Hematopoietic multipotent progenitor cell treated with erythropoietin and hydrocortisone succinate and interleukin-3 and kit ligand, for 8 days (in vitro differentiated cells): ENCODE results near the gene SACM1L.

ENCODE experiments used
- DNase-seq: peaks from one replicate; pipeline ENCODE4 v3.0.0-alpha.2; 2015

SACM1L gene

GRCh38 chr3:45792516-45793172, 103.4 kb downstream of the SACM1L start:
- no peak for DNase-seq

- DNase-seq = no peak
Observed at GRCh38 chr3:45793482-45794176, 104.4 kb downstream of the SACM1L start.

DNA sequence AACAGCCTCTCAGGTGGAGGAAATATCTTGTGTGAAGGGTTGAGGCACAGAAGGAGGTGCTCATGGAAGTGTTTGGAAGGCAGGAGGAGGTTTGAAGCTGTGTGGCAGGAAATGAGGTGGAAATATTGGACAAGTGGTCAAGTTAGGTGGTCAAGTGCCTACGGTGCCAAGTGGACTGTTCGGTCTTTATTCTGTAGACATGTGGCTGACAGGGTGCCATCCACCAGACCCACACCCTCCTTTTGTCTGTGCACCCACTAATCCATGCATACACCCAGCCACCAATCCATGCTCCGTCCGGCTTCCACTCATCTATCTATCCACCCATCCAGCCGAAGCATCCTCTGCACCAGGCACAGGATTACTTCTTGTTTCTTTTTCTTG, 105.0 kb downstream of the SACM1L start:
- DNase-seq = no peak

DNA sequence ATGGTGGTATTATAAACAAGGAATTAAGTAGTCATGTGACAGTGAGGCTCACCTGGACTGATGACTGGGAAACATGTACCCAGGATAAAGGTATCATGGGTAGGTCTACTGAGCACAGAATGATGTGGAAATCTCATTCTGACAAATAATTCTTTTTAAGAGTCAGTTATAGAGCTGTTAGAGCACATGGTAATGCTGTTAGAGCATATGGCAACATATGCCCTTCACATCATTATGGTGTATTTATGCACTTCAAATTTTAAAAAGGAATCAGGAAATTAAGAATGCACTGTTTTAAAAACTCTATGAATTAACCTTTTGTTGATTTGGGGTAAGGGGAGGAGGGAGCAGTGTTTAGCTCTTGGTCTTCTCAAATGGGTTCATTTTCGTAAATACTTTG, 105.5 kb downstream of the SACM1L start:
- no peak for DNase-seq
